ENCODE results near the gene MDN1. TPM values are rescaled to one million over a fixed set of nuclear protein-coding genes. Genes with fewer than 3 reads are reported as not detected.
"Not testable (repeated sequence)": the region's sequence is repeated elsewhere in the genome, so short reads cannot be mapped to it uniquely, and the experiment has no call there.

Gene MDN1
- total RNA-seq, 1 experiment from 2014 or later: 117 TPM

- no peak overlapping the region for H3K4me3 Mint-ChIP-seq
- H3K4ac ChIP-seq (ENCODE audit: low read depth, low read length): no peak overlapping the region
- no peak overlapping the region for H3K9ac ChIP-seq (ENCODE audit: extremely low read depth, insufficient read length, low read length)
- H3K23me2 ChIP-seq (ENCODE audit: insufficient read length, low read depth, low read length, poor library complexity, severe bottlenecking): no peaks in the 10 kb centered on the region
- H3K23ac ChIP-seq (ENCODE audit: insufficient read length, low read depth, low read length): no peak overlapping the region
- no peaks in the 10 kb centered on the region for H3K27me3 Mint-ChIP-seq (ENCODE audit: low read depth)
- H3K4me1 ChIP-seq (ENCODE audit: insufficient read depth, low read length): no peaks in the 10 kb centered on the region
- TF ChIP-seq CTCF (conservative IDR thresholded peaks at IDR 0.05): no peak
- H2BK20ac ChIP-seq (ENCODE audit: low read depth, low read length, poor library complexity, severe bottlenecking): no peak overlapping the region
- no peak overlapping the region for H3T11ph ChIP-seq (ENCODE audit: low read length)
- H2BK15ac ChIP-seq (ENCODE audit: low read depth, low read length): no peak overlapping the region
- no peak overlapping the region for H3K14ac ChIP-seq (ENCODE audit: insufficient read depth, low read length)
- H3K36me3 Mint-ChIP-seq (ENCODE audit: insufficient read depth in 1 of 3, low read depth in 3 of 3): peaks cover 57 to 67% (median 58%) of the 10 kb centered on the region in 3 experiments
- no peaks in the 10 kb centered on the region for H3K9me3 ChIP-seq (ENCODE audit: control insufficient read depth, low read depth, low read length)
- no peaks in the 10 kb centered on the region for H4K20me1 ChIP-seq (ENCODE audit: control insufficient read depth, insufficient read depth, insufficient read length)
- H2AK5ac ChIP-seq (ENCODE audit: insufficient read length, low read length): no peak overlapping the region
- peaks cover 11 to 14% of the 10 kb centered on the region in 2 experiments for H3K4me1 Mint-ChIP-seq
- no peak overlapping the region for H2BK5ac ChIP-seq (ENCODE audit: insufficient read length, low read length)
- H3K79me1 ChIP-seq (ENCODE audit: insufficient read depth, low read depth, low read length, poor library complexity, severe bottlenecking): no peaks in the 10 kb centered on the region
- H3K9me3 Mint-ChIP-seq: no peaks in the 10 kb centered on the region; a peak in 1 of 5 replicates
- H3K79me2 ChIP-seq (ENCODE audit: insufficient read depth, low read length): no peaks in the 10 kb centered on the region
- H3K4me2 ChIP-seq (ENCODE audit: insufficient read depth, insufficient read length, low read length): no peak overlapping the region
- H2BK120ac ChIP-seq (ENCODE audit: low read depth, low read length, poor library complexity, severe bottlenecking): no peak overlapping the region
- H2AFZ ChIP-seq (ENCODE audit: low read length): no peak overlapping the region
- H3K27me3 ChIP-seq (ENCODE audit: insufficient read depth, low read length): no peaks in the 10 kb centered on the region
- WGBS (ENCODE audit: extremely low coverage, insufficient read length, low lambda C conversion rate): no CpG with 5 or more reads among the region's 3 CpGs
- H2BK12ac ChIP-seq (ENCODE audit: insufficient read length, low read depth, low read length): no peak overlapping the region
- DNase-seq: no peak
- H3K27ac Mint-ChIP-seq: no peak overlapping the region
- no peak overlapping the region for H3K56ac ChIP-seq (ENCODE audit: insufficient read length, low read depth, low read length)
- H4K91ac ChIP-seq (ENCODE audit: insufficient read length, low read depth, low read length): no peak overlapping the region
- H4K5ac ChIP-seq (ENCODE audit: insufficient read length, low read depth, low read length): no peak overlapping the region
- H4K8ac ChIP-seq (replicated peaks; ENCODE audit: insufficient read length, low read depth, low read length): no peak overlapping the region
- no peak overlapping the region for H3K27ac ChIP-seq (ENCODE audit: insufficient read length, low read depth, low read length)
- H3K18ac ChIP-seq (ENCODE audit: insufficient read length, low read depth, low read length): no peak overlapping the region
Measured at GRCh38 chr6:89642956-89643355, 176.6 kb downstream of the MDN1 start.

- not testable (repeated sequence) for H2AK5ac ChIP-seq (ENCODE audit: insufficient read length, low read length); H3K4me3 Mint-ChIP-seq; H2BK120ac ChIP-seq (ENCODE audit: low read depth, low read length, poor library complexity, severe bottlenecking); H3K9me3 ChIP-seq (ENCODE audit: control insufficient read depth, low read depth, low read length); H3K23me2 ChIP-seq (ENCODE audit: insufficient read length, low read depth, low read length, poor library complexity, severe bottlenecking); H3K18ac ChIP-seq (ENCODE audit: insufficient read length, low read depth, low read length); DNase-seq; H3K14ac ChIP-seq (ENCODE audit: insufficient read depth, low read length); H4K5ac ChIP-seq (ENCODE audit: insufficient read length, low read depth, low read length); H3K79me2 ChIP-seq (ENCODE audit: insufficient read depth, low read length); H4K20me1 ChIP-seq (ENCODE audit: control insufficient read depth, insufficient read depth, insufficient read length); H3K4me1 ChIP-seq (ENCODE audit: insufficient read depth, low read length); H3K9ac ChIP-seq (ENCODE audit: extremely low read depth, insufficient read length, low read length); H3K9me3 Mint-ChIP-seq; H2BK5ac ChIP-seq (ENCODE audit: insufficient read length, low read length); H2BK12ac ChIP-seq (ENCODE audit: insufficient read length, low read depth, low read length); H3K4ac ChIP-seq (ENCODE audit: low read depth, low read length); H4K8ac ChIP-seq (replicated peaks; ENCODE audit: insufficient read length, low read depth, low read length); H3K56ac ChIP-seq (ENCODE audit: insufficient read length, low read depth, low read length); H3K27me3 Mint-ChIP-seq (ENCODE audit: low read depth); H2BK15ac ChIP-seq (ENCODE audit: low read depth, low read length); H2AFZ ChIP-seq (ENCODE audit: low read length); H3K27me3 ChIP-seq (ENCODE audit: insufficient read depth, low read length); H3K27ac ChIP-seq (ENCODE audit: insufficient read length, low read depth, low read length); H3T11ph ChIP-seq (ENCODE audit: low read length); H3K23ac ChIP-seq (ENCODE audit: insufficient read length, low read depth, low read length); H4K91ac ChIP-seq (ENCODE audit: insufficient read length, low read depth, low read length); H2BK20ac ChIP-seq (ENCODE audit: low read depth, low read length, poor library complexity, severe bottlenecking); H3K79me1 ChIP-seq (ENCODE audit: insufficient read depth, low read depth, low read length, poor library complexity, severe bottlenecking); H3K4me2 ChIP-seq (ENCODE audit: insufficient read depth, insufficient read length, low read length)
- H3K27ac Mint-ChIP-seq: peak overlapping the region in 1 of 3 experiments; percentile 61; a peak in 1 of 7 replicates
- WGBS (ENCODE audit: extremely low coverage, insufficient read length, low lambda C conversion rate): no CpG with 5 or more reads among the region's 3 CpGs
- peaks cover 14% of the 10 kb centered on the region in 2 experiments for H3K4me1 Mint-ChIP-seq
- peaks cover 46 to 58% (median 47%) of the 10 kb centered on the region in 3 experiments for H3K36me3 Mint-ChIP-seq (ENCODE audit: insufficient read depth in 1 of 3, low read depth in 3 of 3)
Measured at GRCh38 chr6:89641581-89641980, 178.0 kb downstream of the MDN1 start.
